SU-DHL-6 (cell line): ENCODE data around the gene SLC35B1.

Experiments used
- H2AFZ ChIP-seq: fragments of 200-600 bp; sonication (generic); 2 replicates; pipeline ENCODE4 v1.6.1; 2014; ENCODE audit warnings: low read depth, mild to moderate bottlenecking, moderate library complexity, mixed read lengths, antibody characterized with exemption, low read length; ENCODE audit not compliant: severe bottlenecking
- H3F3A ChIP-seq: fragments of 200-600 bp; shearing (Covaris generic); 2 replicates; pipeline ENCODE4 v1.6.0; 2016; ENCODE audit warnings: antibody characterized with exemption, mild to moderate bottlenecking; ENCODE audit not compliant: insufficient read depth
- H3K27ac ChIP-seq: fragments of 200-600 bp; sonication (generic); 2 replicates; pipeline ENCODE4 v1.5.1; 2016; ENCODE audit warnings: low read depth, mild to moderate bottlenecking, low read length, moderate library complexity, mixed read lengths
- H3K27me3 ChIP-seq: fragments of 200-600 bp; sonication (generic), shearing (Covaris generic); 2 replicates; pipeline ENCODE4 v1.6.0; 2014; ENCODE audit warnings: mild to moderate bottlenecking, low read length
- H3K36me3 ChIP-seq: fragments of 200-600 bp; sonication (generic); 2 replicates; pipeline ENCODE4 v1.6.1; 2014; ENCODE audit warnings: mild to moderate bottlenecking, low read length, mixed read lengths
- H3K4me2 ChIP-seq: fragments of 300-600, 200-600 bp; shearing (Covaris generic), sonication (generic); 2 replicates; pipeline ENCODE4 v1.6.0; 2014; ENCODE audit warnings: low read length, low read depth, mild to moderate bottlenecking; ENCODE audit not compliant: poor library complexity, severe bottlenecking
- H3K4me3 ChIP-seq: fragments of 200-600 bp; sonication (generic); 2 replicates; pipeline ENCODE4 v1.5.1; 2014; ENCODE audit warnings: antibody characterized with exemption, low read length, mild to moderate bottlenecking, mixed read lengths; ENCODE audit not compliant: insufficient read depth, poor library complexity, severe bottlenecking
- H3K79me2 ChIP-seq: fragments of 200-600 bp; sonication (generic); 2 replicates; pipeline ENCODE4 v1.6.1; 2014; ENCODE audit warnings: mild to moderate bottlenecking, low read length, moderate library complexity; ENCODE audit not compliant: insufficient read depth
- H3K9ac ChIP-seq: fragments of 200-600 bp; sonication (generic); 2 replicates; pipeline ENCODE4 v1.7.0; 2014; ENCODE audit warnings: mild to moderate bottlenecking, low read length
- H3K9me2 ChIP-seq: fragments of 200-600 bp; sonication (generic); replicated peaks from 2 replicates; pipeline ENCODE4 v1.6.1; 2014; ENCODE audit warnings: low read length; ENCODE audit not compliant: insufficient read depth
- H3K9me3 ChIP-seq: fragments of 200-600 bp; sonication (generic); 2 replicates; pipeline ENCODE4 v1.6.1; 2014; ENCODE audit warnings: low read length, mixed read lengths; ENCODE audit not compliant: insufficient read depth
- H4K20me1 ChIP-seq: fragments of 200-600 bp; sonication (generic); 2 replicates; pipeline ENCODE4 v1.6.1; 2014; ENCODE audit warnings: low read depth, mild to moderate bottlenecking, antibody characterized with exemption, low read length, moderate library complexity, mixed read lengths
- EZH2phosphoT487 ChIP-seq: fragments of 200-600 bp; sonication (generic), shearing (Covaris generic); conservative IDR thresholded peaks from 2 replicates; pipeline ENCODE4 v1.6.1; 2018; ENCODE audit warnings: mild to moderate bottlenecking, antibody characterized with exemption, low read length, moderate library complexity, mixed read lengths
- TF ChIP-seq, protein P1 (sequence below): fragments of 200-600 bp; sonication (generic); IDR thresholded peaks from one replicate; pipeline ENCODE4 v1.5.1; 2017; ENCODE audit warnings: antibody characterized with exemption, mild to moderate bottlenecking, low read length, moderate library complexity; ENCODE audit not compliant: insufficient read depth, poor library complexity, severe bottlenecking

SLC35B1 gene

DNA sequence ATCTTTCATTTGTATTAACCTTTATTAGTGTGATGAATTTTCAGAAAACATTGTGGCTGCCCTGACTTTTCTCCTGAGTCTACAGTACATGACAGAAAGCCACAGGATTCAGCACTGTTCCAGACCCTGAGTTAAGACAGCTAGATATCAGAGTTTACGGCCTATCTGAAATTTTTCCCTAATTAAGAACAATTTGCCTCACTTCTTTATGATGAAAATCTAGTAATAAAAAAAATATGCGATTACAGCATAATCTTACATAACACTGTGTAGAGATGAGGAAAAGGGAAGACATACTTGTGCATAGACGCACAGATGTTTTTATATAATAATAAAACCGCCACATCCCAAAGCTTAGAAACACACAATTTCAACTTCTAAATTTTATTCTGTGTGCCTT lies 37.1 kb downstream of the SLC35B1 start:
- H3K36me3 ChIP-seq: peaks cover 8% of the 10 kb centered on the region; the same call in 1 of the 2 replicates
- H3K9ac ChIP-seq: no peak overlapping the region
- H4K20me1 ChIP-seq: peaks cover 30% of the 10 kb centered on the region
- no peaks in the 10 kb centered on the region for H3K9me3 ChIP-seq
- H2AFZ ChIP-seq: no peak overlapping the region
- no peaks in the 10 kb centered on the region for H3K9me2 ChIP-seq
- no peak overlapping the region for H3K4me3 ChIP-seq
- no peaks in the 10 kb centered on the region for H3K27me3 ChIP-seq
- H3K4me2 ChIP-seq: no peak overlapping the region
- peaks cover 87% of the 10 kb centered on the region for H3K79me2 ChIP-seq
- no peak overlapping the region for H3K27ac ChIP-seq
- peaks cover 6% of the 10 kb centered on the region; the same call in 1 of the 2 replicates for H3F3A ChIP-seq
- TF ChIP-seq, protein P1, sequence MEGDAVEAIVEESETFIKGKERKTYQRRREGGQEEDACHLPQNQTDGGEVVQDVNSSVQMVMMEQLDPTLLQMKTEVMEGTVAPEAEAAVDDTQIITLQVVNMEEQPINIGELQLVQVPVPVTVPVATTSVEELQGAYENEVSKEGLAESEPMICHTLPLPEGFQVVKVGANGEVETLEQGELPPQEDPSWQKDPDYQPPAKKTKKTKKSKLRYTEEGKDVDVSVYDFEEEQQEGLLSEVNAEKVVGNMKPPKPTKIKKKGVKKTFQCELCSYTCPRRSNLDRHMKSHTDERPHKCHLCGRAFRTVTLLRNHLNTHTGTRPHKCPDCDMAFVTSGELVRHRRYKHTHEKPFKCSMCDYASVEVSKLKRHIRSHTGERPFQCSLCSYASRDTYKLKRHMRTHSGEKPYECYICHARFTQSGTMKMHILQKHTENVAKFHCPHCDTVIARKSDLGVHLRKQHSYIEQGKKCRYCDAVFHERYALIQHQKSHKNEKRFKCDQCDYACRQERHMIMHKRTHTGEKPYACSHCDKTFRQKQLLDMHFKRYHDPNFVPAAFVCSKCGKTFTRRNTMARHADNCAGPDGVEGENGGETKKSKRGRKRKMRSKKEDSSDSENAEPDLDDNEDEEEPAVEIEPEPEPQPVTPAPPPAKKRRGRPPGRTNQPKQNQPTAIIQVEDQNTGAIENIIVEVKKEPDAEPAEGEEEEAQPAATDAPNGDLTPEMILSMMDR: no peak
- TF ChIP-seq EZH2phosphoT487: no peak

DNA sequence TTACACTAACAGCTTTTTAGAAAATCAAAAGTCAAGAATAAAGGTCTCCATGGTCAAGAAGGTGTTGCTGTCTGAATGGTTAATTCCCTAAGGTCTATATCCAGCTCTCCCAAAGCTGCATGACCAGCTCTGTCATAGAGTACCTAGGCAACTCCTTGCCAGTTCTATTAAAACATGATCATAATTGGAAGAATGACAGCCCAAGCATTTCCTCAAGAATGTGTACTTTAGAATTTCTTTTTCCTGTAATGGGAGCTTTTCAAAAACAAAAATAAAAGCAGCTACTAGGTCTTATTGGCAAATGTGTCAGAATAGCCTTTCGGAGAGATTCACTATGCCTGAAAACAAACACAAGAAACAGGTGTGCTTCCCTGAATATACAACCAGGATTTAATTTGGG lies 37.8 kb downstream of the SLC35B1 start:
- H3K27me3 ChIP-seq: no peaks in the 10 kb centered on the region
- no peak overlapping the region for H3K4me3 ChIP-seq
- H4K20me1 ChIP-seq: peaks cover 23% of the 10 kb centered on the region
- no peak overlapping the region for H2AFZ ChIP-seq
- H3K79me2 ChIP-seq: peaks cover 85% of the 10 kb centered on the region
- H3F3A ChIP-seq: peaks cover 6% of the 10 kb centered on the region; the same call in 1 of the 2 replicates
- H3K27ac ChIP-seq: no peak overlapping the region
- no peak for TF ChIP-seq EZH2phosphoT487
- TF ChIP-seq, protein P1: no peak
- no peaks in the 10 kb centered on the region for H3K9me2 ChIP-seq
- peaks cover 2% of the 10 kb centered on the region; the same call in 1 of the 2 replicates for H3K36me3 ChIP-seq
- no peaks in the 10 kb centered on the region for H3K9me3 ChIP-seq
- H3K9ac ChIP-seq: no peak overlapping the region
- H3K4me2 ChIP-seq: no peak overlapping the region

DNA sequence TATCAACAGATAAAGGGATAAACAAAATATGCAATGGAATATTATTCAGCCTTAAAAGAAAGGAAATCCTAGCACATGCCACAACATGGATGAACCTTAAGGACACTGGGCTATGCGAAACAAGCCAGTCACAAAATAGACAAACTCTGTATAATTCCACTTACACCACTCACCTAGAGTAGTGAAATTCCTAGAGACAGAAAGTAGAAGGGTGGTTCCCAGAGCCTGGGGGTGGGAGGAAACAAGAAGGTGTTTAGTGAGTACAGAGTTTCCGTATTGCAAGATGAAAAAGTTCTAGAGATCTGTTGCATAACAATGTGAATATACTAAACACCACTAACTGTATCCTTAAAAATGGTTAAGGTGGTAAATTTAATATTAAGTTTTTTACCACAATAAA lies 39.9 kb downstream of the SLC35B1 start:
- TF ChIP-seq, protein P1: no peak
- no peak for TF ChIP-seq EZH2phosphoT487
- no peak overlapping the region for H3K9ac ChIP-seq
- H3K36me3 ChIP-seq: no peaks in the 10 kb centered on the region
- H3K9me2 ChIP-seq: no peaks in the 10 kb centered on the region
- no peaks in the 10 kb centered on the region for H3K9me3 ChIP-seq
- peaks cover 24% of the 10 kb centered on the region for H4K20me1 ChIP-seq
- no peak overlapping the region for H3K4me2 ChIP-seq
- H2AFZ ChIP-seq: no peak overlapping the region
- H3K27me3 ChIP-seq: no peaks in the 10 kb centered on the region
- peaks cover 6% of the 10 kb centered on the region; the same call in 1 of the 2 replicates for H3F3A ChIP-seq
- H3K27ac ChIP-seq: no peak overlapping the region
- no peak overlapping the region for H3K4me3 ChIP-seq
- peaks cover 85% of the 10 kb centered on the region for H3K79me2 ChIP-seq
